ENCODE data around the gene RGS21. TPM values are rescaled to one million over a fixed set of nuclear protein-coding genes. Genes with fewer than 3 reads are reported as not detected.

RGS21 gene
- total RNA-seq, 1 donor from 2014 or later: 3.1 TPM

GRCh38 chr1:192378878-192379277 lies 62.1 kb downstream of the RGS21 start:
- DNase-seq (ENCODE audit: low spot score): no peak

GRCh38 chr1:192379554-192379953 lies 62.8 kb downstream of the RGS21 start:
- DNase-seq (ENCODE audit: low spot score): no peak

- DNase-seq (ENCODE audit: low spot score): no peak
These were observed 66.0 kb downstream of the RGS21 start for GRCh38 chr1:192382758-192383157.

GRCh38 chr1:192386051-192386650 lies 69.4 kb downstream of the RGS21 start:
- no peak for DNase-seq (ENCODE audit: low spot score)

- no peak for DNase-seq (ENCODE audit: low spot score)
These were observed 78.4 kb downstream of the RGS21 start for GRCh38 chr1:192395211-192395610.

- DNase-seq (ENCODE audit: low spot score): no peak
These were observed 79.1 kb downstream of the RGS21 start for GRCh38 chr1:192395895-192396294.

- DNase-seq (ENCODE audit: low spot score): peak; percentile 7
These were observed 82.4 kb downstream of the RGS21 start for GRCh38 chr1:192399161-192399560.

GRCh38 chr1:192401825-192402224 lies 85.0 kb downstream of the RGS21 start:
- peak; percentile 21 for DNase-seq (ENCODE audit: low spot score)

GRCh38 chr1:192402571-192402970 lies 85.8 kb downstream of the RGS21 start:
- DNase-seq (ENCODE audit: low spot score): no peak

- no peak for DNase-seq (ENCODE audit: low spot score)
These were observed 90.4 kb downstream of the RGS21 start for GRCh38 chr1:192407206-192407605.

Other genes with a start within 250 kb of the RGS21 start
- gene RGS18, start 158.5 kb upstream of the RGS21 start, total RNA-seq (ENCODE audit: insufficient read depth, low replicate concordance): 9.9 TPM